ENCODE data around the gene PRRG2. TPM values are rescaled to one million over a fixed set of nuclear protein-coding genes. Genes with fewer than 3 reads are reported as not detected.
A peak's percentile ranks its signal among the peaks of the same experiment; 100 is the strongest.

The PRRG2 gene
- total and polyA plus RNA-seq, 9 of the 15 experiments (the other 6 are each of a cell fraction or from before 2014, with no cell fraction given), result 0.06 to 1.1 (median 0.33) TPM

DNA sequence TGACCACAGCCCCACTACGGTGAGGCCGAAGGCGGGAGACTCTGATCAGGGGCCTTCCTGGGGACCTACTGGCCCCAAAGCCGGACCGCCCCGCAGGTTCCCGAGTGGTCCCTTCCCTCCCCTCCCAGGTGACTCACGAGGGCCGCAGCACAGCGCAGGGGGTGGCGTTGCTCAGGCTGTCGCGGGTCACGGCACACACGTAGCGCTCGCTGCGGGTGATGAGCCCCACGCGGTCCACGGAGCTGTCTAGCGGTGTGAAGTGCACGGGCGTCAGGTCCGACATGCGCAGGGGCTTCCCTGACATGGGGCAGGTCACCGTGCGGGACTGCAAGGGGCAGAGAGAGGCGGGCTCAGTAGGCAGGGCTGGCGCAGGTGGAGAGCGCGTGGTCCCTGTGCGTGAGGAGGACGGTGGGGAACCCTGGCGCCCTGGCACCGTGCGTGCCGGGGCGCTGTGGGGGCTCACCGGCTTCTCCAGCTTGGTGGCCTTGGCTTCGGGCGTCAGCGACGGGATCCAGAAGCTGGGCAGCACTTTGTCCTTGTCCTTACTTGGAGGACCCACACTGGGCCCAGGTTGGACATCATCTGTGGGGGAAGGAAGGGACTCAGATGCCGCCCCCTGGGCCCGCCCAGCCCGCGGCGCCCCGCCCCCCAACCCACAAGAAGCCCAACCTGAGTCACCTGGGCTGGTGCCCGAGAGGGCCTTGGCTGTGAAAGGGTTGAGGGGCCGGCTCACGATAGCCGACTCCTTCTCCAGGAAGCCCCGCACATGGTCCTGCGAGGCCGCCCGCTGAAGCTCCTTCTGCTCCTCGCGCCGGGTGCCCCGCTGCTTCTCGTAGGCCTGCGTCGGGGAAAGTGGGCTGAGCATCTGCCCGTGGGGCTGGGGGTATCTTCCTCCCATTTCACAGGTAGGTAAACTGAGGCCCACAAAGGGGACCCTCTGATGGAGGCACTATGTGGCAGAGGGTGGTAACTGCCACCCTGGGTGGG is 24.4 kb upstream of the PRRG2 start (continued):
- TF ChIP-seq, protein P1, sequence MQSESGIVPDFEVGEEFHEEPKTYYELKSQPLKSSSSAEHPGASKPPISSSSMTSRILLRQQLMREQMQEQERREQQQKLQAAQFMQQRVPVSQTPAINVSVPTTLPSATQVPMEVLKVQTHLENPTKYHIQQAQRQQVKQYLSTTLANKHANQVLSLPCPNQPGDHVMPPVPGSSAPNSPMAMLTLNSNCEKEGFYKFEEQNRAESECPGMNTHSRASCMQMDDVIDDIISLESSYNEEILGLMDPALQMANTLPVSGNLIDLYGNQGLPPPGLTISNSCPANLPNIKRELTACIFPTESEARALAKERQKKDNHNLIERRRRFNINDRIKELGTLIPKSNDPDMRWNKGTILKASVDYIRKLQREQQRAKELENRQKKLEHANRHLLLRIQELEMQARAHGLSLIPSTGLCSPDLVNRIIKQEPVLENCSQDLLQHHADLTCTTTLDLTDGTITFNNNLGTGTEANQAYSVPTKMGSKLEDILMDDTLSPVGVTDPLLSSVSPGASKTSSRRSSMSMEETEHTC (IDR thresholded peaks at IDR 0.05), result no peak
- TF ChIP-seq, protein P2, sequence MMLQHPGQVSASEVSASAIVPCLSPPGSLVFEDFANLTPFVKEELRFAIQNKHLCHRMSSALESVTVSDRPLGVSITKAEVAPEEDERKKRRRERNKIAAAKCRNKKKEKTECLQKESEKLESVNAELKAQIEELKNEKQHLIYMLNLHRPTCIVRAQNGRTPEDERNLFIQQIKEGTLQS (IDR thresholded peaks at IDR 0.05), result peak; percentile 64; the same call in 1 of the 2 replicates
- TF ChIP-seq, protein P2 (CRISPR knock-in tag; conservative IDR thresholded peaks at IDR 0.05), result no peak
- TF ChIP-seq, protein P3, sequence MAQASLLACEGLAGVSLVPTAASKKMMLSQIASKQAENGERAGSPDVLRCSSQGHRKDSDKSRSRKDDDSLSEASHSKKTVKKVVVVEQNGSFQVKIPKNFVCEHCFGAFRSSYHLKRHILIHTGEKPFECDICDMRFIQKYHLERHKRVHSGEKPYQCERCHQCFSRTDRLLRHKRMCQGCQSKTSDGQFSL (CRISPR knock-in tag; IDR thresholded peaks at IDR 0.05), result 0 out of 2 replicates have a peak, but pooled peaks have one; percentile 15
- TF ChIP-seq, protein P3 (tag; IDR thresholded peaks at IDR 0.05), result no peak
- TF ChIP-seq SMARCA5 (IDR thresholded peaks at IDR 0.05) (0 out of 2 replicates have a peak, but pooled peaks have one; percentile 19), COPS2 (conservative IDR thresholded peaks at IDR 0.05) (no peak), ZNF699 (CRISPR knock-in tag; IDR thresholded peaks at IDR 0.05; ENCODE audit: insufficient replicate concordance) (no peak), RBM22 (IDR thresholded peaks at IDR 0.05; ENCODE audit: low read depth, low read length, poor library complexity, severe bottlenecking) (peak; percentile 22), ZNF766 (CRISPR knock-in tag; conservative IDR thresholded peaks at IDR 0.05) (no peak), FIP1L1 (IDR thresholded peaks at IDR 0.05; ENCODE audit: low read depth, low read length, poor library complexity, severe bottlenecking) (peak; percentile 32)
- TF ChIP-seq, protein P4, sequence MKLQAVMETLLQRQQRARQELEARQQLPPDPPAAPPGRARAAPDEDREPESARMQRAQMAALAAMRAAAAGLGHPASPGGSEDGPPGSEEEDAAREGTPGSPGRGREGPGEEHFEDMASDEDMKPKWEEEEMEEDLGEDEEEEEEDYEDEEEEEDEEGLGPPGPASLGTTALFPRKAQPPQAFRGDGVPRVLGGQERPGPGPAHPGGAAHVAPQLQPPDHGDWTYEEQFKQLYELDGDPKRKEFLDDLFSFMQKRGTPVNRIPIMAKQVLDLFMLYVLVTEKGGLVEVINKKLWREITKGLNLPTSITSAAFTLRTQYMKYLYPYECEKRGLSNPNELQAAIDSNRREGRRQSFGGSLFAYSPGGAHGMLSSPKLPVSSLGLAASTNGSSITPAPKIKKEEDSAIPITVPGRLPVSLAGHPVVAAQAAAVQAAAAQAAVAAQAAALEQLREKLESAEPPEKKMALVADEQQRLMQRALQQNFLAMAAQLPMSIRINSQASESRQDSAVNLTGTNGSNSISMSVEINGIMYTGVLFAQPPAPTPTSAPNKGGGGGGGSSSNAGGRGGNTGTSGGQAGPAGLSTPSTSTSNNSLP (IDR thresholded peaks at IDR 0.05; ENCODE audit: borderline replicate concordance, low read depth, low read length), result no peak
